Measurements from ENCODE around the gene KLHL25.
A peak's percentile ranks its signal among the peaks of the same experiment; 100 is the strongest.

The KLHL25 gene

GRCh38 chr15:85795337-85796305, 896 bp upstream of the KLHL25 start:
- H2BK12ac ChIP-seq (ENCODE audit: low read length) = no peak overlapping the region
- no peak overlapping the region for H3K27ac ChIP-seq (ENCODE audit: low read depth, low read length)
- H2BK5ac ChIP-seq (ENCODE audit: low read depth, low read length, poor library complexity) = peak overlapping the region; percentile 43
- H2BK120ac ChIP-seq (ENCODE audit: insufficient read depth, low read length, poor library complexity) = peak overlapping the region; percentile 69
- H3K4me2 ChIP-seq (ENCODE audit: low read length) = peak overlapping the region; percentile 60
- peak overlapping the region; percentile 87 for H4K8ac ChIP-seq (ENCODE audit: low read depth, low read length)
- no peak overlapping the region for H3K9ac ChIP-seq (ENCODE audit: low read length)
- H3K4me3 ChIP-seq (ENCODE audit: low read depth, low read length) = no peak overlapping the region
- H3K18ac ChIP-seq (ENCODE audit: low read length) = no peak overlapping the region
- peaks cover 5 to 16% of the 10 kb centered on the region in 2 experiments for H3K4me1 ChIP-seq (ENCODE audit: control insufficient read depth in 1 of 2, insufficient read depth in 2 of 2, low read length in 2 of 2)
- no peaks in the 10 kb centered on the region for H3K36me3 ChIP-seq (ENCODE audit: control insufficient read depth in 1 of 2, insufficient read depth in 2 of 2, low read length in 2 of 2)
- H3K27me3 ChIP-seq (ENCODE audit: insufficient read depth, low read length) = no peaks in the 10 kb centered on the region
- H2AFZ ChIP-seq (ENCODE audit: insufficient read depth, low read length, poor library complexity) = peak overlapping the region; percentile 81
- H4K12ac ChIP-seq (ENCODE audit: low read depth, low read length) = no peak overlapping the region
- H3K4ac ChIP-seq (ENCODE audit: low read depth, low read length) = no peak overlapping the region
- H3K14ac ChIP-seq (ENCODE audit: low read length) = no peak overlapping the region
- WGBS (ENCODE audit: extremely low coverage, insufficient coverage, insufficient read length) = no CpG with 5 or more reads among the region's 15 CpGs
- no peak overlapping the region for H3K23ac ChIP-seq (ENCODE audit: low read length)
- DNase-seq = peak in 1 of 2 donors; percentile 18
- H4K91ac ChIP-seq (ENCODE audit: low read depth, low read length) = peak overlapping the region; percentile 58
- H2AK5ac ChIP-seq (ENCODE audit: low read length) = no peak overlapping the region
- H3K79me1 ChIP-seq (ENCODE audit: low read length) = peaks cover 9% of the 10 kb centered on the region
- H3K9me3 ChIP-seq (ENCODE audit: insufficient read depth, low read depth, low read length) = no peaks in the 10 kb centered on the region
- peaks cover 6% of the 10 kb centered on the region for H3K79me2 ChIP-seq (ENCODE audit: control insufficient read depth, insufficient read depth, low read length, poor library complexity)

GRCh38 chr15:85793641-85794597, 806 bp downstream of the KLHL25 start:
- Histone ChIP-seq H3K4me2 (ENCODE audit: low read length) (peak overlapping the region; percentile 95), H3K4ac (ENCODE audit: low read depth, low read length) (peak overlapping the region; percentile 22), H3K79me1 (ENCODE audit: low read length) (peaks cover 9% of the 10 kb centered on the region), H4K8ac (ENCODE audit: low read depth, low read length) (peak overlapping the region; percentile 78), H3K14ac (ENCODE audit: low read length) (peak overlapping the region; percentile 84), H2AK5ac (ENCODE audit: low read length) (no peak overlapping the region), H3K79me2 (ENCODE audit: control insufficient read depth, insufficient read depth, low read length, poor library complexity) (peaks cover 6% of the 10 kb centered on the region), H3K4me1 (ENCODE audit: control insufficient read depth in 1 of 2, insufficient read depth in 2 of 2, low read length in 2 of 2) (peaks cover 10 to 23% of the 10 kb centered on the region in 2 experiments), H4K12ac (ENCODE audit: low read depth, low read length) (no peak overlapping the region), H3K36me3 (ENCODE audit: control insufficient read depth in 1 of 2, insufficient read depth in 2 of 2, low read length in 2 of 2) (no peaks in the 10 kb centered on the region), H2BK120ac (ENCODE audit: insufficient read depth, low read length, poor library complexity) (peak overlapping the region; percentile 82), H3K4me3 (ENCODE audit: low read depth, low read length) (peak overlapping the region; percentile 87), H4K91ac (ENCODE audit: low read depth, low read length) (peak overlapping the region; percentile 67), H3K27me3 (ENCODE audit: insufficient read depth, low read length) (no peaks in the 10 kb centered on the region), H3K18ac (ENCODE audit: low read length) (peak overlapping the region; percentile 66), H2AFZ (ENCODE audit: insufficient read depth, low read length, poor library complexity) (peak overlapping the region; percentile 74), H2BK12ac (ENCODE audit: low read length) (no peak overlapping the region), H2BK5ac (ENCODE audit: low read depth, low read length, poor library complexity) (peak overlapping the region; percentile 68), H3K9ac (ENCODE audit: low read length) (peak overlapping the region; percentile 64), H3K27ac (ENCODE audit: low read depth, low read length) (peak overlapping the region; percentile 72), H3K23ac (ENCODE audit: low read length) (no peak overlapping the region), H3K9me3 (ENCODE audit: insufficient read depth, low read depth, low read length) (no peaks in the 10 kb centered on the region)
- no CpG with 5 or more reads among the region's 56 CpGs for WGBS (ENCODE audit: extremely low coverage, insufficient coverage, insufficient read length)
- DNase-seq = peak in 1 of 2 donors; percentile 28

- Histone ChIP-seq H4K91ac (ENCODE audit: low read depth, low read length) (no peak overlapping the region), H3K9me3 (ENCODE audit: insufficient read depth, low read depth, low read length) (no peaks in the 10 kb centered on the region), H3K4me3 (ENCODE audit: low read depth, low read length) (no peak overlapping the region), H3K4me2 (ENCODE audit: low read length) (peak overlapping the region; percentile 95), H3K27me3 (ENCODE audit: insufficient read depth, low read length) (no peaks in the 10 kb centered on the region), H3K4ac (ENCODE audit: low read depth, low read length) (peak overlapping the region; percentile 45), H2BK12ac (ENCODE audit: low read length) (no peak overlapping the region), H2BK120ac (ENCODE audit: insufficient read depth, low read length, poor library complexity) (no peak overlapping the region), H3K79me1 (ENCODE audit: low read length) (peaks cover 9% of the 10 kb centered on the region), H2AK5ac (ENCODE audit: low read length) (no peak overlapping the region), H2BK5ac (ENCODE audit: low read depth, low read length, poor library complexity) (no peak overlapping the region), H4K12ac (ENCODE audit: low read depth, low read length) (no peak overlapping the region), H3K23ac (ENCODE audit: low read length) (no peak overlapping the region), H3K4me1 (ENCODE audit: control insufficient read depth in 1 of 2, insufficient read depth in 2 of 2, low read length in 2 of 2) (peaks cover 13 to 29% of the 10 kb centered on the region in 2 experiments), H3K79me2 (ENCODE audit: control insufficient read depth, insufficient read depth, low read length, poor library complexity) (peaks cover 6% of the 10 kb centered on the region), H3K18ac (ENCODE audit: low read length) (peak overlapping the region; percentile 34), H4K8ac (ENCODE audit: low read depth, low read length) (no peak overlapping the region), H3K36me3 (ENCODE audit: control insufficient read depth in 1 of 2, insufficient read depth in 2 of 2, low read length in 2 of 2) (no peaks in the 10 kb centered on the region), H2AFZ (ENCODE audit: insufficient read depth, low read length, poor library complexity) (no peak overlapping the region), H3K14ac (ENCODE audit: low read length) (no peak overlapping the region), H3K9ac (ENCODE audit: low read length) (no peak overlapping the region), H3K27ac (ENCODE audit: low read depth, low read length) (no peak overlapping the region)
- no peak for DNase-seq
- 100% methylated on average over 1 of the region's 14 CpGs for WGBS (ENCODE audit: extremely low coverage, insufficient coverage, insufficient read length)
Measured at GRCh38 chr15:85792912-85793590, 1.7 kb downstream of the KLHL25 start.
